ENCODE results near the gene NIP7.

The NIP7 gene

DNA sequence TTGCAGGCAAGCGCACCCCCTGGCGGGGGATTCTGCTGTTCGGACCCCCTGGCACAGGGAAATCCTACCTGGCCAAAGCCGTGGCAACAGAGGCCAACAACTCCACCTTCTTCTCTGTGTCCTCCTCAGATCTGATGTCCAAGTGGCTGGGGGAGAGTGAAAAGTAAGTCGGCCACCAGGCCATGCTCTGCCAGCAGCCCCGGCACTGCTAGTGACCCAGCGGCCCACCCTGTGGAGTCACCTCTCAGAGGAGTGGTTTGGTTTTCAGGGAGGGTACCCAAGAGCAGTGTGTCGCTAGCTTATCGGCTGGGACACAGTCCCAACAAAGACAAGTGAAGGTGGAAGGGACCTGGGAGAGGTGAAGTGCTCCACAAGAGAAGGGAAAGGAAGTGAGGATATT lies 20.2 kb upstream of the NIP7 start:
- no peak for DNase-seq

DNA sequence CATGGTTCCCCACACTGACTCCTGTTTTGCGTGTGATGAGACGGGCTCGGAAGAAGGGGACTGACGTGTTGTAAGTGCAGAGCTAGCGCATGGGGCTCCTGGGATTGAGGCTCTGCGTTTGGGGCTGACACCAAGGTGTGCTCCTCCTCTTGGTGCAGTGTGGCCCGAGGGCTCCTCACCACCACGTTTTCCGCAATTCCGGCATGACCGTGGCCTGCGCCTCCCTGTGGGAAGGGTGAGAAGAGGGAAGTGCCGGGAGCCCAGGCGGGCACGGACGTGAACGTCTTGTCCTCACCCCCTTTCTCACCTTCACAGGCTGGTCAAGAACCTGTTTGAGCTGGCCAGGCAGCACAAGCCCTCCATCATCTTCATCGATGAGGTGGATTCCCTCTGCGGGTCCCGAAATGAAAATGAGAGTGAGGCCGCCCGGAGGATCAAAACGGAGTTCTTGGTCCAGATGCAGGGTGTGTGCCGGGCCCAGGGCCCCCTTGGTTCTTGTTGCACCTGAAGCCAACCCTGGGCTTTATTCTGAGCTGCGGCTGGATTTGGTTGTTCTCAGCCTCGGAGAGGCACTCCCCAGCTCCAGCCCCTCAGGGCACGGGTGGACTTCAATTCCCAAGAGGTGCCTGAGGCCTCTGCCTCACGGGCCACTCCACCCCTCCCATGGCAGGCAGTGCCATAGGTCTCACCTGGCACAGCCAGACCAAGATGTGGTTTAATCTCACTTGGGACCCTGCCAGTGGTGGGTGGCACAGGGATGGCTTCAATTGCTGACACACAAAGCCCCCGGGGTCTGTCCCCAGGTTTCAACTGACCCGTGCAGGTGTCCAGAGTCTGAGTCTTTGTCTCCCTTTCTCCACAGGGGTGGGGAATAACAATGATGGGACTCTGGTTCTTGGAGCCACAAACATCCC lies 19.5 kb upstream of the NIP7 start:
- no peak for DNase-seq

DNA sequence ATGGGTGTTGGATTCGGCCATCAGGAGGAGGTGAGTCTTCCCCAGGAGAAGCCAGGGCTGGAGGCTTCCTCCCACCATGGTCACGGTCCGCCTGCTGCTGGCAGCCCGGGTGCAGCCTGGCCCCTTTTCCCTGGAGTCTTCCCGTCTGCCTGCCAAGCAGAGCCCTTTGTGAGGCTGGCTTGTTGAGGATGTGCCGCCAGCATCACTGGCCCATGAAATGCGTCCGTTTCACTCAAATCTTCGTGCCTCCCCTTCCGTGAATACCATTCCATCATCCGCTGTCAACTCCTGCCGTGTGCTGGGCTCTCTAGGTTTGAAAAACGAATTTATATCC lies 18.9 kb upstream of the NIP7 start:
- no peak for DNase-seq

DNA sequence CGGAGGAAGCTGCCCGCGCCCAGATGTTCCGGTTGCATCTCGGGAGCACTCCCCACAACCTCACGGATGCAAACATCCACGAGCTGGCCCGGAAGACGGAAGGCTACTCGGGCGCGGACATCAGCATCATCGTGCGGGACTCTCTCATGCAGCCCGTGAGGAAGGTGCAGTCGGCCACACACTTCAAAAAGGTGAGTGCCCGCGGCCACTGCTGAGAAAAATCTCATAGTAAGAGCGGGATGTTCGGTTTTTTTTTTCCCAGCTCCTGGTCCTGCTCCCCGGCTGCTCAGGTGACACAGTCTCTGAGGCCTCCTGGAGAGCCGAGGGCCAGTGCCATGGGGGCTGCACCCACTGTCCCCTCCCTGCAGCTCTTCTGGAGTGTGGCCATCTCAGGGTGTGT lies 18.5 kb upstream of the NIP7 start:
- no peak for DNase-seq

DNA sequence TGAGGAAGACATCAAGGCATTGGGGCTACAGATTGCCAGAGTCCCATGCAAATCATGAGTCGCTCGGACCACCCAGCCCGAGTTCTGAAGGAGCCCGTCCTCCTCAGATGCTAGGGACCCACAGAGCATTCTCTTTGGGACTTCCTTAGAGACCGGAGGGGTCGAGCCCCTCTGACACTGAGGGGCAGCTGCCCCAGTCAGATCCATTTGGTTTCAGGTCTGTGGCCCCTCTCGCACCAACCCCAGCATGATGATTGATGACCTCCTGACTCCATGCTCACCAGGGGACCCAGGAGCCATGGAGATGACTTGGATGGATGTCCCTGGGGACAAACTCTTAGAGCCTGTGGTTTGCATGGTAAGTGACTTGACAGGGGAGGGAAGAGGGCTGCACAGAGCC lies 17.2 kb upstream of the NIP7 start:
- DNase-seq = no peak

DNA sequence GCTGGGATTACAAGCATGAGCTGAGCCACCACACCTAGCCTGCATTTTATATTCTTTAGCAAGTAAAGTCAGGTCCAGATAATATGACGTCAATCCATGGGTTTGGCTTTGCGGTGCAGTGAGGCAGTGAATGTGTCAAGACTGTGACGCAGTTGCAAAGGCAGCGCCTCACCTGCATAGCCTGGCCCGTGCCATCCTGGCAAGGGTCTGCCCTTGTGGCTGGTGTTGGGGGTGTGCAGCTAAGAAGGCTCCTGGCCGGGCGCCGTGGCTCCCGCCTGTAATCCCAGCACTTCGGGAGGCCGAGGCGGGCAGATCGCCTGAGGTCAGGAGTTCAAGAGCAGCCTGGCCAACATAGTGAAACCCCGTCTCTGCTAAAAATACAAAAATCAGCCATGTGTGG lies 16.2 kb upstream of the NIP7 start:
- no peak for DNase-seq

DNA sequence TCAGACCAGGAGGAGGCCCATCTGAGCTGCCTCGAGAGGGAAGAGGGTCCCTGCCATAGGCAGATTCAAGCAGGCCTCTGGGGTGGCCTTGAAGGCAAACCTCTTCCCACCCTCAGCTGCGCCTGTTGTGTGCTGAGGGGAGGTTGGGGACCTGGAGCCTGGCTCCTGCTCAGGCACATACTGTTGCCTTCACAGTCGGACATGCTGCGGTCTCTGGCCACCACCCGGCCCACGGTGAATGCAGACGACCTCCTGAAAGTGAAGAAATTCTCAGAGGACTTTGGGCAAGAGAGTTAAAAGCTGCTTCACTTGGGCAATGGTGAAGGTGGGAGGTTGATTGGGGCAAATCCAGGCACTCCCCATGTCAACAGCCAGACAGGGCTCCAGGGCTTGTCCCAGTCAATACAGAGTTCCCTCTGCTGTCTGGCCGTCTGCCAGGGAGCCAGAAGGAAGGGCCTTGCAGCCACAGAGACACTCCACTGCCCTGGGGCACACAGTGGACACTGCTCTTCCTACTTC lies 15.5 kb upstream of the NIP7 start:
- peak in 1 of 2 donors; percentile 35 for DNase-seq

DNA sequence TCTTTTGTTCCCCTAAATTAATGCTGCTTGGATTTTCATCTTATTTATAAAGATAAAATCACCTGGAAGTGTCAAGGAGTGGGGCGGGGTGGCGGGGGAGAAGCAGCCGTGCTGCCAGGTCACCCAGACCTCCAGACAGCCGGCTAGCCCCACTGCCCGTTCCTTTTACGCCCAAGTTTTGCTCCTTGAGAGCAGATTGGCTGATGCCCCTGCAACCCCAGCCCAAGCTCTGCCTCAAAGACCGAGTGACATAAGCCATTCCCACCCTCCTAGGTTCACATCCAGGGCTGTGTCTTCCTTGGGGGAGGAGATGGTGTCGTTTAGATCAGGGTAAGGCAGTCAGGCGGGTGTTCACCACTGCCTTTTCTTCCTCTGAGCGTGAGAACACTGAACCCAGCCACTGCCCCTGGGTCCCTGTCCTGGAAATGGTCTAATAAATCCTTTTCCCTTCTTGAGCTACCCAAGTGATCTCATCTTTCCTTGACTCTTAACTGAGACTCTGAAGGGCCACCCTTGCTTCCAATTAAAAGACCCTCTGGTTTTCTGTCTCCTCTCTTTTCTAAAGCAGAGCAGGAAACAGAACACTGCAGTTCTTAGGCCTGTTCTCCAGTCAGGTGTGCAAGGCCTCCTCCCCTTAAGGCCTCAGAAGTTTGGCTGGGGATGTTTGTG lies 14.9 kb upstream of the NIP7 start:
- DNase-seq = no peak

DNA sequence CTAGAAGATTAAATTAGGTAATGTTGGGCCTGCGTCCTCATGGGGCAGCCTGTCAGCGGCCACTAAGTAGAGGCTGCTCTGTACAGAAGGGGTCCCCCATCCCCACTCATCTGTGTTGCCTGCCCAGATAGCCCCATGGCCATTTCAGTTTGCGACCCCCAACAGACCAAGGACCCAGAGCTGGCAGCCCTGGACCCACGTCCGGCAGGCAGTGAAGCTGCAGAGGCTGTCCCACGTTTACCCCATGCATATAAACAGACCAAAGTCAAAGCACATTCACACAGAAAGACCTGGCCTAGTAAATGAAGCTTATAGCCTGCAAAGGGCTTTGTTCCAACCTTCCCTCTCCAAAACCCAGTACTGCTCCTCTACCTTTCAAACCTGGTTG lies 13.8 kb upstream of the NIP7 start:
- DNase-seq = no peak

DNA sequence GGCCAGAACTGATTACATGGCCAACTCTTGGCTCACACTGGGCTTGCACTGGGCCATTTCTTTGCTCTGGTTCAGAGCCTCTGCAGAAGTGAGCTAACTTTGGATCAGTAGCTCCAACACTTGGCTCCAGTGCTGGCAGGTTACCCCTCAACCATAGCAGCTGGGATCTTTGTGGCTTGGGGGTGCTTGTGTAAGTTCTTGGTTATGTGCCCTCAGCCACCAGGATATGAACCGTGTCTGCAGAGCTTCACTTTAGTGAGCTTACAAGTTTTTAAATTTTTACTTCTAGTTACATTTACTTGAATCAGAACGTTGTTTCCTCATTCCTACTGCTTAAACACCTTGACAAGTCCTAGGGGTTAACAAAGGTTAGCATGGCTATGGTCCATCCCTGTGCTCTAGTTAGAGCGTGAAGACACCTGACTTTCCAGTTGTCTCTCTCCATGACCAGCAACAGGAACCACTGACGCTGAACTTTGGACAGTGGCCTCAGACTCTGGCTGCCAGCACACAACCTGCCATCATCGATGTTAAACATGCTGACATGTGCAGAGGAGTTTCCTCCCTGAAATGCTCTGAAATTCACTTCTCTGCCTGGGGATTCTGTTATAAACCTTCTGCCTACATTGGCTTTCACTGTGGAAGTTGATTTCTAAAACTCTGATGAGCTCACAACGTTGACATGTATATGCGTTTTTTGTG lies 13.2 kb upstream of the NIP7 start:
- DNase-seq = no peak

DNA sequence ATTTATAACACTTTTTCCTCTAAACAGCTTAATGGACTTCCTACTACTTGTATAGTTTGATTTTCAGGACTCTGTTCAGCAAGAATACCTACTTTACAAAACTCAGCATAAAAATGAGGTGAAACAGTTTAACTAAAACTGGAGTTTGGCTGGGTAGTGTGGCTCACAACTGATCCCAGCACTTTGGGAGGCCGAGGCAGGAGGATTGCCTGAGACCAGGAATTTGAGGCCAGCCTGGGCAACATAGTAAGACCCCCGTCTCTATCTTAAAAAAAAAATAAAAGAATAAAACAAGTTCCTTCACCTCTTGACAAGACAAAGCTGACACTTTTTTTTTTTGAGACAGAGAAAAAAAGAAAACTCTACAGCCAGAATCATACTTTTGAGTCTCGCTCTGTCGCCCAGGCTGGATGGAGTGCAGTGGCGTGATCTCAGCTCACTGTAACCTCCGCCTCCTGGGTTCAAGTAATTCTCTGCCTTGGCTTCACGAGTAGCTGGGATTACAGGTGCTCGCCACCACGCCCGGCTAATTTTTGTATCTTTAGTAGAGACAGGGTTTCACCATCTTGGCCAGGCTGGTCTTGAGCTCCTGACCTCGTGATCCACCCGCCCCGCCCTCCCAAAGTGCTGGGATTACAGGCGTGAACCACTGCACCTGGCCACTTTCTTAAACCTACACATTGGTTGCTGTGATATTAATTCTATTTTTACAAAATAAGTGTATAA lies 11.8 kb upstream of the NIP7 start:
- DNase-seq = no peak

DNA sequence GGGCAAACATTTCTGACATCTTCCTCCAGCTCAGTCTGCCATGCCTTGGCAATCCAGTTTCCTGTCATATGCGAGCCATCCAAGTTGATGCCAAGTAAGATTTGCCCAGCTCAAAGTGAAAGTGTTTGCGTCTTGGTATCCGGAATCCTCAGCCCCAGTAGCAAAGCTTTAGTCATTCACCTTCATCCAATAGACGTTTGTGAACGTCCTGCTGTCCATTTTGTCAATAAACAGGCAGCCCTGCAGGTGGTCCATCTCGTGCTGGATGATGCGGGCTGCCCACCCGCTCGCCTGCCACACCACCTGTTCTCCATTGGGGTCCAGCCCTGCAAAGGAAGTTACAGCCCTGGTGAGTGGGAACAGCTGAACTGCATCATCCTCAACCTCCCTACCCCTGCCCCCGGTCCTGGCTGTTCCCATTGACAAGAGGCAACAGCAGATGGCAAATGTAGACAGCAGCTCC lies 10.7 kb upstream of the NIP7 start:
- no peak for DNase-seq

DNA sequence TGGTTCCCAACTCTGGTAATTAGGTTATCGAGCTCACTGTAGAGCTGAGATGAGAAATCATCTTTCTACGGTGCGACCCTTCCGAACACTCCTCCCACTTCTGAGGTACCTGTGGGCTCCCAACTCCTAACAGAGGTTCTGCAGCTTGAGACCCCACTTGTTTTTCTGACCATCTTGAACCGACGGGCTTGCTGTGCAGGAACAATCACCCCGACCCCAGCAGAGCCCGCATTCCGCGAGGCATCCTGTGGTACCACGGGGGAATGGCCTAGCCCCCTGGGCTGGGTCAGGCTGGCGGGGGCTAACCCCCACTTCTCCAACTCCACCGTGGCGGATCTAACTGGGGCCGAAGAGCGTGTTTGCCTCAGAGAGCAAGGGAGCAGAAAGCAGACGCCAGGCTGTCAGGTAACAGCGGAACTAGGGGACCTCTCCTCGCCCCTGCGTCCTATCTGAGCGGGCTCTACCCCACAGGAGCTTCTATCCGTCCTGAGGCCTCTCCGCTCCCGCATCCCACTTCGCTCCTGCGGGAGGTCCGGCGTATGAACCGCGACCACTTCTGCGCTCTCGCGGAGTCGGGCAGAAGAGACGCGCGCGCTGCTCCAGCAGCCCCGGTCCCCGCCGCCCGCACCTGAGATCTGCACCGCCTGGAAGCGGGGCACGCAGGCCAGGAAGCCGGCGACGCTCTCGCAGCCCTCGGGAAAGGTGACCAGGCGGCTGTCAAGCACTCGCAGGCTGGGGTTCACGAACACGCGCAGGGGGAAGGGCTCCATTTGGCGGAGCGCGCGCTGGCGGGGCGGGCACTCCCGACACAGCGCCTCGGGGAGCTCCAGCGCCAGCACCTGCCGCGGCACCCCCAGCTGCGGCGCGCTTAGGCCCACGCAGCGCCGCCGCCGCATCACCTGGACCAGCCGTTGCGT lies 9.9 kb upstream of the NIP7 start:
- no peak for DNase-seq

DNA sequence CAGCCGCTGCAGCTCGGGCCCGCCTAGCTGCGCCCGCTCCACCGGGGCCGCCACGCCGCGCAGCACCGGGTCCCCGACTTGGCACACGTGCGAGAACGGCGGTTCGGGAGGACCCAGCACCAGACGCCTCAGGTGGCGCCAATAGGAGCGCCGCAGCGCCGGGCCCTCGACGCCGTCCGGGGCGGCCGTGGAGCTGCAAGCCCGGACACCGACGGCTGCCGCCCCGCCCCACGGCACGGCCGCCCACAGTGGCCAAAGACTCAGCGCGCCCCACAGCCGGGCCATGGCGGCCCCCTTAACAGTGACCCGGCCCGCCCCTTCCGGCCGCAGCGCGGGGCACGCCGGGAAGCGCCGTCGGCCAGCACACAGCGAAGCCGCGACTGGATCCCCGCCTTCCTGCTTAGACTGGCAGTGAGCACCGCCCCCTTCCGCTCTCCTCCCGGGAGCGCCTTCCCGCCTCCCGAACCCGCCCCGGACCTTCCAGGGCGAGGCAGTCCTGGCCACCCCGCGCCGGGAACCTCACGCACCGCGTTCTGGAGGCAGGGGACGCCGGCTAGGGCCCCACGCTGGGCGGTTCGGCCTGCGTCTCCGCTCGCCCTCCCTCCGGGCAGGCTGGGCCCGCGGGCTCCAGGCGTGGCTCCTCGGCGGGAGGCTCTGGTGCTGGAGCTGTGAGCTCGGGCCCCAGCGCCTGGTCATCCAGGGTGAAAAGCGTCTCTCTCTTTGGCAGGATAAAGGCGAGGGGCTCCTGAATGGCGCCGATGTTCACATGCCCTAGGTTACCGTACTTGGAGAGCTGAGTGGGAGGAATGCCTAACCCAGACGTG lies 9.1 kb upstream of the NIP7 start, which contains the start of gene PDF:
Gene PDF (minus strand): TSS at position 303 of the 824 bp plus-strand sequence. CDS start 18 bp downstream, at position 285.
- DNase-seq = peak; percentile 90 to 91

DNA sequence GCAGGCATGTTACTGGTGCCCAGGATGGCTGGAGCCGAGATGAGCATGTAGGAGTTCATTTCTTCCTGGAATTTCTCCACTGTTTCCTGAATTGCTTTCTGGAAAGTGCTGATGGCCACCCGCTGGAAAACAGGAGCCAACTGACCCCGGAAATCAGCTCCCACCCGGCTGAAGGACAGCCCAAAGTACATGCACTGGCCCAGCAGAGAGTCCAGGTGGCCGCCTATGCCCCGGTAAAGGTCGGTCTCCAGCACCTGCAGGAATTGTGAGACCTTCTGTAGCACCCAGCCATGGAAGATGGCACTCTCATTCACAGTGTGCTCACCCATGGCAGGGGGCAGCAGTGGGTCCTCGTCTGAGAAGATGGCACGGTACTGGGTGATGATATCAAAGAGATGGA lies 4.9 kb upstream of the NIP7 start:
- no peak for DNase-seq

DNA sequence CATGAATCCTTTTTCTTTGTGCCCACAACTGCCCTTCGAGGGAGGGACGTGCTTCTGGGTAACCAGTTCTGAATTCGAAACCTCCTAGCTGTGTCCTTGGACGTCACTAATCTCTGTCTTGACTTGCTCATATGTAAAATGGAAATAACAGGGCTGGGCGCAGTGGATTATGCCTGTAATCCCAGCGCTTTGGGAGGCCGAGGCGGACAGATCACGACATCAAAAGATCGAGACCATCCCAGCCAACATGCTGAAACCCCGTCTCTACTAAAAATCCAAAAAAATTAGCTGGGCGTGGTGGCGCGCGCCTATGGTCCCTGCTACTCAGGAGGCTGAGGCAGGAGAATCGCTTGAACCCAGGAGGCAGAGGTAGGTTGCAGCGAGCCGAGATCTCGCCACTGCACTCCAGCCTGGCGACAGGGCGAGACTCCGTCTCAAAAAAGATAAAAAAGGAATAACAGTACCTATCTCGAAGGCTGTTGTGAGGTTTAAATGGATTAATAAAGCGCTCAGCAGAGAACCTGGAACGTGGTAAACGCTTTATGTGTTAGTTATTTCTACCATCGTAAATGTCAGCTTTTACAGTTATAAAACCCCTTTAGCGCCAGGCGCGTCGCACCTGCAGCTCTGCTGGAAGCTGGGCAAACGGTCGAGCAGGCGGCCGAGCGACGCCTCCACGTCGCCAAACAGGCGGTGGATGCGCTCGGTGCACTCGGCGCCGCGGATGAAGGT lies 849 bp upstream of the NIP7 start:
- no peak for DNase-seq

DNA sequence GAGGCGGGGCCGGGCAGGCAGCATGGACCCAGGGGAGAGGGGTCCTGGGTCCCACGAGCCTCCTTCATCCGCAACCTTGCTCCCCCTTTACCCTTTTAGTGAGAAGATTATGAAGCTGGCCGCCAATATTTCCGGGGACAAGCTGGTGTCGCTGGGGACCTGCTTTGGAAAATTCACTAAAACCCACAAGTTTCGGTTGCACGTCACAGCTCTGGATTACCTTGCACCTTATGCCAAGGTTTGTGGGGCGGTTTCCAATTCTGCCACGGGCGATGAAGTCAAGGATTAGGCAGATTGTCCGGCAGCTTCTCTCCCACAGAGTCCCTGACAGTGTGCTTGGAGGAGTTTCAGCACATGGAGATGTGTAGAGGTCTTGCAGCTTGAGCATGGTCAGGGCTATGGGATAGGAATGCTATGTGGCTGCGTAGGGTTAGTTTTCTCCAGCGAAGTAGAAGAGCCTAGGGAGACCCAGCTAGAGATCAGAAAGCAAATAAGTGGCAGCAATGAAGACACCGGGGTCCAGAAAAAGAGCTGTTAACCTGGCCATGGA lies 598 bp downstream of the NIP7 start:
- no peak for DNase-seq

DNA sequence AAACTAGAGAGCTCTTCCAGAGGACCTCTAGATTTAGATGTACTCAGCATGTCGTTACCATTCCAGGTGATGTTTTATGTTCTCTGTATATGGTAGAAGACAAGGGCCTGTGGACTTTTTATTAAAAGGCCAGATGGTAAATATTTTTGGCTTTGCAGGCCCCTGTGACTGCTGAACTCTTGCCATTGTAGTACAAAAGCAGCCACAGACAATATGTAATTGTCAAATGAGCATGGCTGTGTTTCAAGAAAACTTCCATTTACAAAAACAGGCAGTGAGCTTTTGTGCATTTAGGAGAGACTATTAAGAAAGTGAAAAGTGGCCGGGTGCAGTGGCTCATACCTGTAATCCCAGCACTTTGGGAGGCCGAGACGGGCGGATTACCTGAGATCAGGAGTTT lies 4.6 kb downstream of the NIP7 start:
- DNase-seq = no peak

DNA sequence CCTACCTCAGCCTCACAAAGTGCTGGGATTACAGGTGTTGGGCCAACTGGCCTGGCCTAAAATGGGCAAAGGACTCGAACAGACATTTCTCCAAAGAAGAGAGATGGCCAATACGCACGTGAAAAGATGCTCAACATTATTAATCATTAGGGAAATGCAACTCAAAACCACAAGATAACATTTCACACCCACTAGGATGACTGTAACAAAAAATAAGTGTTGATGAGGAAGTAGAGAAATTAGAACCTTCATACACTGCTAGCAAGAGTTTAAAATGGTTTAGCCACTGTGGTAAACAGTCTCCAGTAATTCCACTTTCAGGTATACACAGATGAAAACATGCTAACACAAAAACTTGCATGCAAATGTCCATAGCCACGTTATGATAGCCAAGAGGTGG lies 6.4 kb downstream of the NIP7 start:
- DNase-seq = no peak

DNA sequence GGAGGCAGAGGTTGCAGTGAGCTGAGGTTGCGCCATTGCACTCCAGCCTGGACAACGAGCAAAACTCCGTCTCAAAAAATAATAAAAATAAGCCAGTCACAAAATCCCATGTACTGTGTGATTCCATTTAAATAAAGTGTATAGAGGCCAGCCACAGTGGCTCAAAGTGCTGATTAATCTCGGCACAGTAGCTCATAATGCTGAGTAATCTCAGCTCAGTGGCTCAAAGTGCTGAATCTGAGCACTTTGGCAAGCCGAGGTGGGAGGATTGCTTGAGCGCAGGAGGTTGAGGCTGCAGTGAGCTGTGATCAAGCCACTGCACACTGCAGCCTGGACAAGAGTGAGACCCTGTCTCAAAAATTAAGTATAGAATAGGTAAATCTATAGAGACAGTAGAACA lies 7.1 kb downstream of the NIP7 start:
- no peak for DNase-seq
